ENCODE measurements around the gene KSR2. TPM values are rescaled to one million over a fixed set of nuclear protein-coding genes. Genes with fewer than 3 reads are reported as not detected.

KSR2 gene
- total and polyA plus RNA-seq, 2 of the 13 experiments (the other 11 are each of a cell fraction or from before 2014, with no cell fraction given) = 0.02 TPM; not detected in 1

- DNase-seq (ENCODE audit: low spot score) (no peak), FAIRE-seq (no peak), ATAC-seq (no peak)
- no peaks in the 10 kb centered on the region for H4K20me1 ChIP-seq (ENCODE audit: insufficient read depth, low read length)
- in situ Hi-C loops (cut with HindIII; ENCODE audit: extremely low pct_ligation_motif_present, low pct_unique_long_range_greater_than_20kb) (no loop called here), intact Hi-C loops (cut with micrococcal nuclease; ENCODE audit: unreplicated experiment) (no loop called here)
- H3K27me3 ChIP-seq (ENCODE audit: control insufficient read depth in 1 of 2, insufficient read depth in 2 of 2, low read length in 2 of 2) = peaks cover 0 to 12% of the 10 kb centered on the region in 2 experiments; a peak in 1 of 5 replicates
- CTCF ChIA-PET (ENCODE audit: low intra/inter-chr PET ratio, low total read pairs) = no interaction called here
- no peaks in the 10 kb centered on the region for H3K79me2 ChIP-seq (ENCODE audit: insufficient read depth, low read length)
- no peak overlapping the region for H3K27ac ChIP-seq (ENCODE audit: extremely low read length, insufficient read depth, low read length)
- H3K9ac ChIP-seq (ENCODE audit: insufficient read depth, low read depth, low read length) = no peak overlapping the region
- H2AFZ ChIP-seq (ENCODE audit: low read length) = no peak overlapping the region
- H3K4me2 ChIP-seq (ENCODE audit: low read depth, low read length) = no peak overlapping the region
- H3K36me3 ChIP-seq (replicated peaks in 1 of 2; ENCODE audit: control insufficient read depth in 1 of 2, insufficient read depth in 2 of 2, low read length in 2 of 2) = no peaks in the 10 kb centered on the region
- H3K4me1 ChIP-seq (ENCODE audit: insufficient read depth, low read length) = no peaks in the 10 kb centered on the region
- no peak overlapping the region for H3K4me3 ChIP-seq (replicated peaks in 1 of 3; ENCODE audit: insufficient read depth in 1 of 3, low read depth in 2 of 3, low read length in 3 of 3)
- WGBS (ENCODE audit: low lambda C conversion rate) = 9% methylated on average over 6 of the region's 6 CpGs
- BruUV-seq (replicated peaks) = no TSS peak
- POLR2A ChIA-PET = no interaction called here
- H3K9me3 ChIP-seq (ENCODE audit: low read length) = no peaks in the 10 kb centered on the region
- TF ChIP-seq, protein P1, sequence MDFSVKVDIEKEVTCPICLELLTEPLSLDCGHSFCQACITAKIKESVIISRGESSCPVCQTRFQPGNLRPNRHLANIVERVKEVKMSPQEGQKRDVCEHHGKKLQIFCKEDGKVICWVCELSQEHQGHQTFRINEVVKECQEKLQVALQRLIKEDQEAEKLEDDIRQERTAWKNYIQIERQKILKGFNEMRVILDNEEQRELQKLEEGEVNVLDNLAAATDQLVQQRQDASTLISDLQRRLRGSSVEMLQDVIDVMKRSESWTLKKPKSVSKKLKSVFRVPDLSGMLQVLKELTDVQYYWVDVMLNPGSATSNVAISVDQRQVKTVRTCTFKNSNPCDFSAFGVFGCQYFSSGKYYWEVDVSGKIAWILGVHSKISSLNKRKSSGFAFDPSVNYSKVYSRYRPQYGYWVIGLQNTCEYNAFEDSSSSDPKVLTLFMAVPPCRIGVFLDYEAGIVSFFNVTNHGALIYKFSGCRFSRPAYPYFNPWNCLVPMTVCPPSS (IDR thresholded peaks at IDR 0.05) = no peak
- TF ChIP-seq ZBTB49 (CRISPR knock-in tag; IDR thresholded peaks at IDR 0.05; ENCODE audit: borderline replicate concordance) (no peak), ZNF160 (CRISPR knock-in tag; IDR thresholded peaks at IDR 0.05) (no peak), MYC (CRISPR knock-in tag; IDR thresholded peaks at IDR 0.05; ENCODE audit: borderline replicate concordance) (no peak), ZFP91 (CRISPR knock-in tag; IDR thresholded peaks at IDR 0.05; ENCODE audit: borderline replicate concordance) (no peak), GABPA (IDR thresholded peaks at IDR 0.05; ENCODE audit: low read depth, low read length) (no peak), GABPA (CRISPR knock-in tag; IDR thresholded peaks at IDR 0.05; ENCODE audit: low read depth) (no peak), TGIF2 (CRISPR knock-in tag; IDR thresholded peaks at IDR 0.05) (no peak), NR0B2 (CRISPR knock-in tag; IDR thresholded peaks at IDR 0.05) (no peak), FOXM1 (CRISPR knock-in tag; IDR thresholded peaks at IDR 0.05) (no peak), ZNF652 (CRISPR knock-in tag; IDR thresholded peaks at IDR 0.05; ENCODE audit: borderline replicate concordance, low read depth) (no peak), EHMT2 (IDR thresholded peaks at IDR 0.05; ENCODE audit: borderline replicate concordance, low read depth, low read length) (no peak), ZNF260 (CRISPR knock-in tag; IDR thresholded peaks at IDR 0.05; ENCODE audit: borderline replicate concordance, low read depth) (no peak), MIER3 (CRISPR knock-in tag; IDR thresholded peaks at IDR 0.05; ENCODE audit: borderline replicate concordance) (no peak)
- TF ChIP-seq, protein P2, sequence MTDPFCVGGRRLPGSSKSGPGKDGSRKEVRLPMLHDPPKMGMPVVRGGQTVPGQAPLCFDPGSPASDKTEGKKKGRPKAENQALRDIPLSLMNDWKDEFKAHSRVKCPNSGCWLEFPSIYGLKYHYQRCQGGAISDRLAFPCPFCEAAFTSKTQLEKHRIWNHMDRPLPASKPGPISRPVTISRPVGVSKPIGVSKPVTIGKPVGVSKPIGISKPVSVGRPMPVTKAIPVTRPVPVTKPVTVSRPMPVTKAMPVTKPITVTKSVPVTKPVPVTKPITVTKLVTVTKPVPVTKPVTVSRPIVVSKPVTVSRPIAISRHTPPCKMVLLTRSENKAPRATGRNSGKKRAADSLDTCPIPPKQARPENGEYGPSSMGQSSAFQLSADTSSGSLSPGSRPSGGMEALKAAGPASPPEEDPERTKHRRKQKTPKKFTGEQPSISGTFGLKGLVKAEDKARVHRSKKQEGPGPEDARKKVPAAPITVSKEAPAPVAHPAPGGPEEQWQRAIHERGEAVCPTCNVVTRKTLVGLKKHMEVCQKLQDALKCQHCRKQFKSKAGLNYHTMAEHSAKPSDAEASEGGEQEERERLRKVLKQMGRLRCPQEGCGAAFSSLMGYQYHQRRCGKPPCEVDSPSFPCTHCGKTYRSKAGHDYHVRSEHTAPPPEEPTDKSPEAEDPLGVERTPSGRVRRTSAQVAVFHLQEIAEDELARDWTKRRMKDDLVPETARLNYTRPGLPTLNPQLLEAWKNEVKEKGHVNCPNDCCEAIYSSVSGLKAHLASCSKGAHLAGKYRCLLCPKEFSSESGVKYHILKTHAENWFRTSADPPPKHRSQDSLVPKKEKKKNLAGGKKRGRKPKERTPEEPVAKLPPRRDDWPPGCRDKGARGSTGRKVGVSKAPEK (CRISPR knock-in tag; IDR thresholded peaks at IDR 0.05; ENCODE audit: borderline replicate concordance) = no peak
These were observed 398.2 kb downstream of the KSR2 start for GRCh38 chr12:117570608-117571007.

Data from HepG2 (cell line).